ENCODE measurements around the gene APOL3. TPM values are rescaled to one million over a fixed set of nuclear protein-coding genes. Genes with fewer than 3 reads are reported as not detected.

Gene APOL3
- polyA plus RNA-seq, 1 of the 3 experiments (the other 2 are of a cell fraction): 1.1 TPM

DNA sequence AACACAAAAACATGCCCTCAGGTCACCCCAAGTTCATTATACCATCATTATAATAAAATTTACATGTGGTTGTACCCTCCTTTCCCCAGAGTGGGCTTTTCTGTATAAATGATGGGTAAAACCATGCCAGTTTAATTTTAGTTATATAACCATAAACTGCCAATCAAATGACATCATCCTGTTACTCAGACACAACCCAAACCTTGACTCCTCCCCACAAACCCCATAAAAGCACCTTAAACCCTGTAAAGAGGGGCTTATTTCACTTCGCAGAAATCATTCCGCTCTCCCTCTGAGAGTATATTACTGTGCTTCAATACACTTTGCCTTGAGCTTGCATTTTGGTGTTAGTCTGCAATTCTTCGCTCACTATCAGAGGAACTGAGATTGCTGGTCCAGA is 5.5 kb upstream of the APOL3 start:
- CTCF ChIA-PET: no interaction called here
- Histone ChIP-seq H3K27me3 (ENCODE audit: insufficient read depth) (peaks cover 10% of the 10 kb centered on the region; the same call in 1 of the 2 replicates), H3K9me3 (no peaks in the 10 kb centered on the region)

DNA sequence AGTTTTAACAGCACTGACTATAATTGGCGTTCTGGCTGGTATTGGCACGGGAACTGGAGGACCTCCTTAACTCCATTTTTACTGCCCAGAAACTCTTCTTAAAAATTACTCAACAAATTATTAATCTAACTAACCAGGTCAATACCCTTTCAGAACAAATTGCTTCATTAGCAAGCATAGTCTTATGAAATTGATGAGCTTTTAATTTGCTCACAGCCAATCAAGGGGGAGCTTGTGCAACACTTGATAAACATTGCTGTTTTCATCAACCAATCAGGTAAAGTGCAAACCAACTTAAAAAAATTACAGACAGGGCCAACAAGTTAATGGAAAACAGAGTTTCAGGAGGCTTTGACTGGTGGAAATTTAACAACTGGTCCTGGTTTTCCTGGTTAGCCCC is 4.6 kb upstream of the APOL3 start:
- Histone ChIP-seq H3K4me2 (no peak overlapping the region), H4K20me1 (ENCODE audit: insufficient read depth) (no peaks in the 10 kb centered on the region), H3F3A (replicated peaks; ENCODE audit: insufficient read depth) (no peaks in the 10 kb centered on the region), H3K9me3 (no peaks in the 10 kb centered on the region), H3K9ac (no peak overlapping the region), H3K4me1 (ENCODE audit: control insufficient read depth in 1 of 2, insufficient read depth in 2 of 2, low read depth in 1 of 2, low read length in 1 of 2) (no peaks in the 10 kb centered on the region; a peak in 1 of 4 replicates), H3K36me3 (replicated peaks in 1 of 2; ENCODE audit: control insufficient read depth in 1 of 2, insufficient read depth in 2 of 2, low read length in 1 of 2) (no peaks in the 10 kb centered on the region), H3K27ac (ENCODE audit: low read depth in 2 of 2, low read length in 1 of 2) (no peak overlapping the region), H3K9me2 (no peaks in the 10 kb centered on the region), H3K79me2 (ENCODE audit: insufficient read depth) (no peaks in the 10 kb centered on the region), H3K4me3 (ENCODE audit: low read depth in 2 of 2, low read length in 1 of 2) (no peak overlapping the region), H2AFZ (ENCODE audit: low read depth) (no peak overlapping the region), H3K27me3 (ENCODE audit: insufficient read depth) (peaks cover 9% of the 10 kb centered on the region; the same call in 1 of the 2 replicates)
- WGBS (ENCODE audit: low lambda C conversion rate): 86% methylated on average over 2 of the region's 2 CpGs
- DNase-seq: no peak
- ChIA-PET CTCF (interaction anchor here (0.8 to 3.0 kb wide), 4 partner anchors 13 to 100 kb away, joined by 3 to 9 read pairs (median 3); no protein-coding TSS in a partner anchor), POLR2A (no interaction called here)
- no peak for TF ChIP-seq FOXM1 (IDR thresholded peaks at IDR 0.05; ENCODE audit: low read depth)
- no peak for TF ChIP-seq RAD21 (IDR thresholded peaks at IDR 0.05; ENCODE audit: low read length)
- no peak for TF ChIP-seq POLR2AphosphoS5 (IDR thresholded peaks at IDR 0.05; ENCODE audit: low read depth, low read length)
- TF ChIP-seq MEF2A (IDR thresholded peaks at IDR 0.05; ENCODE audit: borderline replicate concordance, low read depth): no peak
- no peak for TF ChIP-seq FOXJ3 (CRISPR knock-in tag; IDR thresholded peaks at IDR 0.05)
- TF ChIP-seq EP300 (IDR thresholded peaks at IDR 0.05; ENCODE audit: borderline replicate concordance in 1 of 2, low read depth in 1 of 2, low read length in 1 of 2): no peak
- TF ChIP-seq TEAD4 (IDR thresholded peaks at IDR 0.05; ENCODE audit: borderline replicate concordance, insufficient read depth): no peak
- TF ChIP-seq, protein P1, sequence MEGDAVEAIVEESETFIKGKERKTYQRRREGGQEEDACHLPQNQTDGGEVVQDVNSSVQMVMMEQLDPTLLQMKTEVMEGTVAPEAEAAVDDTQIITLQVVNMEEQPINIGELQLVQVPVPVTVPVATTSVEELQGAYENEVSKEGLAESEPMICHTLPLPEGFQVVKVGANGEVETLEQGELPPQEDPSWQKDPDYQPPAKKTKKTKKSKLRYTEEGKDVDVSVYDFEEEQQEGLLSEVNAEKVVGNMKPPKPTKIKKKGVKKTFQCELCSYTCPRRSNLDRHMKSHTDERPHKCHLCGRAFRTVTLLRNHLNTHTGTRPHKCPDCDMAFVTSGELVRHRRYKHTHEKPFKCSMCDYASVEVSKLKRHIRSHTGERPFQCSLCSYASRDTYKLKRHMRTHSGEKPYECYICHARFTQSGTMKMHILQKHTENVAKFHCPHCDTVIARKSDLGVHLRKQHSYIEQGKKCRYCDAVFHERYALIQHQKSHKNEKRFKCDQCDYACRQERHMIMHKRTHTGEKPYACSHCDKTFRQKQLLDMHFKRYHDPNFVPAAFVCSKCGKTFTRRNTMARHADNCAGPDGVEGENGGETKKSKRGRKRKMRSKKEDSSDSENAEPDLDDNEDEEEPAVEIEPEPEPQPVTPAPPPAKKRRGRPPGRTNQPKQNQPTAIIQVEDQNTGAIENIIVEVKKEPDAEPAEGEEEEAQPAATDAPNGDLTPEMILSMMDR (IDR thresholded peaks at IDR 0.05): no peak
- TF ChIP-seq RFX5 (IDR thresholded peaks at IDR 0.05; ENCODE audit: low read length): no peak
- TF ChIP-seq, protein P2, sequence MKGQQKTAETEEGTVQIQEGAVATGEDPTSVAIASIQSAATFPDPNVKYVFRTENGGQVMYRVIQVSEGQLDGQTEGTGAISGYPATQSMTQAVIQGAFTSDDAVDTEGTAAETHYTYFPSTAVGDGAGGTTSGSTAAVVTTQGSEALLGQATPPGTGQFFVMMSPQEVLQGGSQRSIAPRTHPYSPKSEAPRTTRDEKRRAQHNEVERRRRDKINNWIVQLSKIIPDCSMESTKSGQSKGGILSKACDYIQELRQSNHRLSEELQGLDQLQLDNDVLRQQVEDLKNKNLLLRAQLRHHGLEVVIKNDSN (IDR thresholded peaks at IDR 0.05; ENCODE audit: borderline replicate concordance, low read depth): no peak
- no peak for TF ChIP-seq NRF1 (IDR thresholded peaks at IDR 0.05; ENCODE audit: low read depth, low read length)
- TF ChIP-seq, protein P3, sequence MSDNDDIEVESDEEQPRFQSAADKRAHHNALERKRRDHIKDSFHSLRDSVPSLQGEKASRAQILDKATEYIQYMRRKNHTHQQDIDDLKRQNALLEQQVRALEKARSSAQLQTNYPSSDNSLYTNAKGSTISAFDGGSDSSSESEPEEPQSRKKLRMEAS (IDR thresholded peaks at IDR 0.05; ENCODE audit: low read depth): no peak

More for the DNA sequence above, 5.5 kb upstream of the APOL3 start:
- Histone ChIP-seq H2AFZ (ENCODE audit: low read depth) (no peak overlapping the region), H3K79me2 (ENCODE audit: insufficient read depth) (no peaks in the 10 kb centered on the region), H4K20me1 (ENCODE audit: insufficient read depth) (no peaks in the 10 kb centered on the region), H3K27ac (ENCODE audit: low read depth in 2 of 2, low read length in 1 of 2) (no peak overlapping the region), H3K4me1 (ENCODE audit: control insufficient read depth in 1 of 2, insufficient read depth in 2 of 2, low read depth in 1 of 2, low read length in 1 of 2) (no peaks in the 10 kb centered on the region), H3K9ac (no peak overlapping the region), H3K4me3 (ENCODE audit: low read depth in 2 of 2, low read length in 1 of 2) (no peak overlapping the region), H3F3A (replicated peaks; ENCODE audit: insufficient read depth) (no peaks in the 10 kb centered on the region), H3K36me3 (replicated peaks in 1 of 2; ENCODE audit: control insufficient read depth in 1 of 2, insufficient read depth in 2 of 2, low read length in 1 of 2) (no peaks in the 10 kb centered on the region), H3K4me2 (no peak overlapping the region), H3K9me2 (no peaks in the 10 kb centered on the region)
- POLR2A ChIA-PET: no interaction called here
- TF ChIP-seq TAF1 (IDR thresholded peaks at IDR 0.05; ENCODE audit: borderline replicate concordance, low read depth, low read length) (no peak), ELF1 (IDR thresholded peaks at IDR 0.05) (no peak), TEAD4 (IDR thresholded peaks at IDR 0.05; ENCODE audit: borderline replicate concordance, insufficient read depth) (no peak), RCOR1 (IDR thresholded peaks at IDR 0.05; ENCODE audit: low read length) (no peak), MEF2A (IDR thresholded peaks at IDR 0.05; ENCODE audit: borderline replicate concordance, low read depth) (no peak), NRF1 (IDR thresholded peaks at IDR 0.05; ENCODE audit: low read depth, low read length) (no peak)
- 82% methylated on average over 3 of the region's 3 CpGs for WGBS (ENCODE audit: low lambda C conversion rate)
- DNase-seq: no peak

All from SK-N-SH (cell line).